Uterus (tissue), 4 donors: ENCODE measurements around the gene PLEKHM3. TPM values are rescaled to one million over a fixed set of nuclear protein-coding genes. Genes with fewer than 3 reads are reported as not detected.

ENCODE experiments used
- DNase-seq, 2 donors: peaks; one replicate each; pipeline ENCODE4 v3.0.0-alpha.2; 2019 to 2020
- H3K27ac ChIP-seq, 2 donors: fragments of 200-600 bp; sonication (generic); 1 replicate in 1 of 2; 2 replicates in 1 of 2; pipeline ENCODE4 v1.5.1; 2016 to 2018
- H3K27me3 ChIP-seq, 2 donors: fragments of 200-600 bp; sonication (generic); one replicate each; pipeline ENCODE4 v1.5.1; 2018 to 2019; ENCODE audit warnings: control low read depth in 1 of 2
- H3K36me3 ChIP-seq, 2 donors: fragments of 200-600 bp; sonication (generic); one replicate each; pipeline ENCODE4 v1.5.1; 2019; ENCODE audit warnings: control low read depth in 1 of 2
- H3K4me1 ChIP-seq, 2 donors: fragments of 200-600 bp; sonication (generic); one replicate each; pipeline ENCODE4 v1.5.1; 2018 to 2019; ENCODE audit warnings: control low read depth in 1 of 2
- H3K4me3 ChIP-seq, 2 donors: fragments of 200-600 bp; sonication (generic); 1 replicate in 1 of 2; 2 replicates in 1 of 2; pipeline ENCODE4 v1.5.1; 2018 to 2019; ENCODE audit warnings: mild to moderate bottlenecking in 1 of 2
- H3K9me3 ChIP-seq, 2 donors: fragments of 200-600 bp; sonication (generic); one replicate each; pipeline ENCODE4 v1.5.1; 2019; ENCODE audit warnings: control low read depth in 1 of 2
- POLR2A ChIP-seq, 2 donors: fragments of 450-650 bp; IDR thresholded peaks; one replicate each; pipeline ENCODE4 v1.6.1; 2016; ENCODE audit warnings: antibody characterized with exemption in 2 of 2, mild to moderate bottlenecking in 1 of 2, moderate library complexity in 1 of 2
- intact Hi-C: fragments of 100-400 bp; cut with DNase I; formaldehyde crosslinking; loops from one replicate; pipeline ENCODE4 v1.15.1; 2023; ENCODE audit warnings: low total_unique reads
- total RNA-seq, 4 donors: library from RNA; depleted of rRNA in 3 of 4; stranded (reverse); fragments of >200 nt in 3 of 4; gene quantifications; one replicate each; pipeline versions ENCODE4 v1.1.0 to v1.2.4, GENCODE V29; 2014 to 2023
- TF ChIP-seq, protein P1 (sequence below), 4 experiments: fragments of 200-600 bp in 2 of 4; fragments of 450-650 bp in 2 of 4; sonication (generic) in 2 of 4; IDR thresholded peaks; one replicate each; pipeline ENCODE4 v1.5.1; 2016 to 2019; ENCODE audit warnings: antibody characterized with exemption in 4 of 4, mild to moderate bottlenecking in 2 of 4, moderate library complexity in 1 of 4
- donor health status: DM: yes; HTN: yes; CAD: no.

Gene PLEKHM3
- total RNA-seq, 4 donors from 2014 or later, result 20.5 to 43.4 (median 21.6) TPM

DNA sequence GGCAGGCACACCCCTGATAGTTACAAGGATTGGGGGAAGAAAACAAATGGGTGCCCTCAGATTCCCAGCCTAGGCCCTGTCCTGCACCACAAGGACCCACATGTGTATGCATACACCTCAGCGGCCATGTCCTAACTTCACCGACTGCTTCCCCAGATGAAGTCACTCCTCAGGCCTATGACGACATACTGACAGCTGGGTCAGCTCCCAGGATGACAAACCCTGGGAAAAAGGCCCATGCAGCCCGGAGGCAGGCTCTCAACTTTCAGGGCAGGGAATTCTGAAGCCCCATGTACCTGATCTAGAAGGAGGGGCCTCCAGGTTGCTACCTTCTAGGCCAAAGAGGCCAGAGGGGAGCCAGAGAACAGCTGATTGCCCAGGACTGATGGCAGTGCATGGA lies 11.0 kb upstream of the PLEKHM3 start:
- Histone ChIP-seq H3K27ac (no peak overlapping the region), H3K27me3 (no peaks in the 10 kb centered on the region), H3K9me3 (no peaks in the 10 kb centered on the region), H3K4me1 (no peaks in the 10 kb centered on the region), H3K36me3 (no peaks in the 10 kb centered on the region), H3K4me3 (no peak overlapping the region)
- DNase-seq, result no peak
- intact Hi-C loops, result no loop called here
- TF ChIP-seq, protein P1, sequence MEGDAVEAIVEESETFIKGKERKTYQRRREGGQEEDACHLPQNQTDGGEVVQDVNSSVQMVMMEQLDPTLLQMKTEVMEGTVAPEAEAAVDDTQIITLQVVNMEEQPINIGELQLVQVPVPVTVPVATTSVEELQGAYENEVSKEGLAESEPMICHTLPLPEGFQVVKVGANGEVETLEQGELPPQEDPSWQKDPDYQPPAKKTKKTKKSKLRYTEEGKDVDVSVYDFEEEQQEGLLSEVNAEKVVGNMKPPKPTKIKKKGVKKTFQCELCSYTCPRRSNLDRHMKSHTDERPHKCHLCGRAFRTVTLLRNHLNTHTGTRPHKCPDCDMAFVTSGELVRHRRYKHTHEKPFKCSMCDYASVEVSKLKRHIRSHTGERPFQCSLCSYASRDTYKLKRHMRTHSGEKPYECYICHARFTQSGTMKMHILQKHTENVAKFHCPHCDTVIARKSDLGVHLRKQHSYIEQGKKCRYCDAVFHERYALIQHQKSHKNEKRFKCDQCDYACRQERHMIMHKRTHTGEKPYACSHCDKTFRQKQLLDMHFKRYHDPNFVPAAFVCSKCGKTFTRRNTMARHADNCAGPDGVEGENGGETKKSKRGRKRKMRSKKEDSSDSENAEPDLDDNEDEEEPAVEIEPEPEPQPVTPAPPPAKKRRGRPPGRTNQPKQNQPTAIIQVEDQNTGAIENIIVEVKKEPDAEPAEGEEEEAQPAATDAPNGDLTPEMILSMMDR (IDR thresholded peaks at IDR 0.05), result no peak
- no peak for TF ChIP-seq POLR2A (IDR thresholded peaks at IDR 0.05)

DNA sequence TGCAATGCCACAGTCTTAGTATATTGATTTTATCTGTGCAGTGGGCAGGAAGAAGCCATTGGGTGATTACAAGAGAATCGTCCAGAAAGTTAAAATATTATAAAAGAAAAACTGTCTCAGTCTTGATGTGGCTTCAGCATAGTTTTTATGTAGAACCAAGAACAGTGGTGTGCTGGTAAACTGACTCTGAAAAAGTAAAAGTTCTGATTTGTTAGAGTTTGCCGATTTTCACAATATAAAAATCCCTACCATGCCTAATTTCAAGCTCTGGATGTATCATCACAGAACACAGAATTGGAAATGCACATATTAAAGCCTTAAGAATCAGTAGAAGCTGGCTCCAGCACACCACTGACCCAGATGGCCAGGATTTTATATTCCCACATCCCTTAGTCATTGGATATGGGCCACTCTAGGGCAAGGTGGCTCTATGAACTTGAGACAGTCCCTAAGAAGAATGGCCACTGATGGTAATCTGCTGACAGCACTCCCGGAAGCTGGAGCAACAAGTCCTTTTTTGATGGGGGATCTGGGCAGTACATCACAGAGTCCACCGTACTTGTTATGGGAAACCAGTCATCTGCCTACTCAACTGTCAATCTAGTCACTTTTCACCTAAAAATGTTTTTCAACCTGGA lies 9.3 kb upstream of the PLEKHM3 start:
- no peaks in the 10 kb centered on the region for H3K36me3 ChIP-seq
- H3K4me3 ChIP-seq, result no peak overlapping the region
- DNase-seq, result no peak
- H3K4me1 ChIP-seq, result no peaks in the 10 kb centered on the region
- H3K27me3 ChIP-seq, result no peaks in the 10 kb centered on the region
- H3K27ac ChIP-seq, result no peak overlapping the region
- H3K9me3 ChIP-seq, result no peaks in the 10 kb centered on the region
- intact Hi-C loops, result no loop called here
- TF ChIP-seq, protein P1 (IDR thresholded peaks at IDR 0.05), result no peak
- no peak for TF ChIP-seq POLR2A (IDR thresholded peaks at IDR 0.05)

DNA sequence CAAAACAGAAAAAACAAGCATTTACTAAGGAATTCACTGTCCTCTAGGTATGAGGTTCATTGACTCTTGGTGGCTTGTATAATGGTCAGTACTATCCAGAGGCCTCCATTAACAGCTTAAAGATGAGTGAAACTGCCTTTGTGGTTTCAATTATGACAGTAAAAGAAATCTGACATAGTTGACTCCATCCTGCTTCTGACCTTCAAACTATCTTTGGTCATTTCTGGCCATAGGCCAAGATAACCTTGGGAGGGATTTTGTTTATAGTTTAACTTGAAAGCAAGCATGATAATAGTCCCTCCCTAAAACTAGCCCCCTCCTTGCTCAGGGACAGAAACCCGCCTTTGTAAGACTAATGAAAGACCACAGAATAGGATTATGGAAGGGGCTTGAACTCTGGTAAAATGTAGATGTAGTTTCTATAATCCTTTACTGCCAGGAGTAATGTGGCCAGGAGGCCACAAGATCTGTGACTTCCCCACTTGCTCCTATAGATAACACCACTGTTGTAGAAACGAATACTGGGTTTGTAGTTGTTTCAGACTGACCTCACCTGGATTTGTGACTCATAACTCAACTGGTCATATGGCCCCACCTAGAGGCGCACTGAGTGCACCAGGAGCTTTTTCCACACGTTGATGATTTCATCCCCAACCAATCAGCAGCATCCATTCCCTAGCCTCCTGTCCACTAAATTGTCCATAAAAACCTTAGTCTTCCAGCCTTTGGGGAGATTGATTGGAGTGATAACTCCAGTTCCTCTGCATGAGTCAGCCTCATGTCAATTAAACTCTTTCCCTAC lies 8.6 kb upstream of the PLEKHM3 start:
- peak; percentile 18 for DNase-seq
- Histone ChIP-seq H3K27me3 (no peaks in the 10 kb centered on the region), H3K36me3 (no peaks in the 10 kb centered on the region), H3K9me3 (no peaks in the 10 kb centered on the region), H3K4me1 (no peaks in the 10 kb centered on the region), H3K4me3 (no peak overlapping the region), H3K27ac (no peak overlapping the region)
- intact Hi-C loops, result no loop called here
- TF ChIP-seq POLR2A (IDR thresholded peaks at IDR 0.05), result no peak
- TF ChIP-seq, protein P1 (IDR thresholded peaks at IDR 0.05), result peak in 1 of 4 experiments; percentile 25

DNA sequence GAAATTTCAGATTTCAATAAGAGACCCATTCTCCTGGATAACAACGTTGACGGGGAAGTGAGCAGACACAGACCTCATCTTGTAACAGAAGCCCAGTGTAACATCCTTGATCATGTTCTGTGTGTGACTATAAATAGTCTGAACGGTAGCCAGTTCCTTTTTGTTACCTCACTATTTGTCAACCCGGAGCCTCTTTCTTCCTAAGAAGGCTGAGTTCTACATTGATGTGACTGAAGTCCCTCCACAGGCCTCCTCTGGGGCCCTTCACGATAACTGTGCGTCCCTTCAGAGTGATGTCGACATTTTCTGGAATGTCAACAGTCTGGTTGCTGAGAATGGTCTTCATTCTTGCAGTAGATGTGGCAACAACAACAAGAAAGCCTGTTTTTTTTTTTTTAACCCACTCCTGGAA lies 6.3 kb upstream of the PLEKHM3 start:
- DNase-seq, result no peak
- TF ChIP-seq, protein P1 (IDR thresholded peaks at IDR 0.05), result no peak
- no peak for TF ChIP-seq POLR2A (IDR thresholded peaks at IDR 0.05)
- Histone ChIP-seq H3K36me3 (no peaks in the 10 kb centered on the region), H3K27ac (no peak overlapping the region), H3K27me3 (no peaks in the 10 kb centered on the region), H3K4me1 (no peaks in the 10 kb centered on the region), H3K9me3 (no peaks in the 10 kb centered on the region), H3K4me3 (no peak overlapping the region)
- intact Hi-C loops, result no loop called here

DNA sequence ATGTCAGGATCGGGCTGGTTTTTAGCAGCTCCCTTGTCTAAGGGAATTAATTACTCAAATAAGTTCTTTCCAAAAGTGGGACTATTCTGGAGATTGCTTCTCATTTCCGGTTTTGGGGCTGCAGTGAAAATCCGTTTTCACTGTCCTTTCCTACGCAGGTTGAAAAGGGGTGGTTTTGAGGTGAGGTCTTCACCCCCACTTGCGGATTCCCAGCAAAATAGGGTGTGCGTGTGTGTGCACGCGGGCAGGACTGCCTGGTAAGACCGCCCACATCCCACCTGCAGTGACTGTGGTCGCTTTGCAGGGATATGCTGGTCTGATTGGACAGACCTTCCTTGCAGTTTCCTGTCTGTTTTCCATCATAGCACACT lies 472 bp upstream of the PLEKHM3 start:
- Histone ChIP-seq H3K27me3 (no peaks in the 10 kb centered on the region), H3K4me1 (no peaks in the 10 kb centered on the region), H3K9me3 (no peaks in the 10 kb centered on the region), H3K4me3 (peak overlapping the region; percentile 54 to 89), H3K27ac (peak overlapping the region; percentile 80 to 83), H3K36me3 (no peaks in the 10 kb centered on the region)
- TF ChIP-seq, protein P1 (IDR thresholded peaks at IDR 0.05), result no peak
- intact Hi-C loops, result no loop called here
- DNase-seq, result peak in 1 of 2 donors; percentile 18
